Motor neuron (in vitro differentiated cells): ENCODE results near the gene GJD3. TPM values are rescaled to one million over a fixed set of nuclear protein-coding genes. Genes with fewer than 3 reads are reported as not detected.
A peak's percentile ranks its signal among the peaks of the same experiment; 100 is the strongest.

Experiments used
- ATAC-seq, 8 experiments: fragments of 200-7000 bp; cut with Tn5 transposase; replicated peaks in 6 of 8; 2 replicates each; pipeline ENCODE4 v1.8.0; 2021; ENCODE audit warnings: mild to moderate bottlenecking in 8 of 8, moderate library complexity in 8 of 8
- H3K27ac ChIP-seq, 2 donors: fragments of 250-450 bp; sonication (Bioruptor Pico); 2 replicates each; pipeline ENCODE4 v1.9.0; 2021; ENCODE audit warnings: antibody characterized with exemption in 2 of 2, mild to moderate bottlenecking in 2 of 2, moderate library complexity in 1 of 2
- H3K4me1 ChIP-seq, 2 donors: fragments of 250-450 bp; sonication (Bioruptor Pico); replicated peaks in 1 of 2; 2 replicates each; pipeline ENCODE4 v1.6.1; 2021; ENCODE audit warnings: antibody characterized with exemption in 2 of 2, mild to moderate bottlenecking in 2 of 2, moderate library complexity in 1 of 2
- H3K4me3 ChIP-seq, 5 donors: fragments of 250-450 bp; sonication (Bioruptor Pico); 2 replicates each; pipeline ENCODE4 v1.9.0; 2021; ENCODE audit warnings: antibody characterized with exemption in 5 of 5, mild to moderate bottlenecking in 5 of 5, moderate library complexity in 4 of 5
- WGBS, 10 experiments: fragments of 450-650 bp; shearing (Covaris generic); methylation state at CpG; one replicate each; pipeline ENCODE4 v1.0.0; 2022; 5-methylcytosine and 5-hydroxymethylcytosine counted together
- in situ Hi-C, 9 experiments: fragments of 400-800 bp; cut with MboI; loops; one replicate each; pipeline ENCODE4 v1.15.0; 2021; ENCODE audit warnings: low sequenced_read_pairs in 9 of 9, low pct_unique_long_range_greater_than_20kb in 2 of 9; ENCODE audit not compliant: unreplicated experiment in 9 of 9
- total RNA-seq, 8 experiments: library from RNA; unstranded; fragments of 300-600 nt; gene quantifications; 2 replicates each; pipeline versions ENCODE4 v1.2.3 to v1.2.4, GENCODE V29; 2022

GJD3 gene
- total RNA-seq, 8 experiments from 2014 or later = 0.36 to 2.8 (median 0.87) TPM; not detected in 1

DNA sequence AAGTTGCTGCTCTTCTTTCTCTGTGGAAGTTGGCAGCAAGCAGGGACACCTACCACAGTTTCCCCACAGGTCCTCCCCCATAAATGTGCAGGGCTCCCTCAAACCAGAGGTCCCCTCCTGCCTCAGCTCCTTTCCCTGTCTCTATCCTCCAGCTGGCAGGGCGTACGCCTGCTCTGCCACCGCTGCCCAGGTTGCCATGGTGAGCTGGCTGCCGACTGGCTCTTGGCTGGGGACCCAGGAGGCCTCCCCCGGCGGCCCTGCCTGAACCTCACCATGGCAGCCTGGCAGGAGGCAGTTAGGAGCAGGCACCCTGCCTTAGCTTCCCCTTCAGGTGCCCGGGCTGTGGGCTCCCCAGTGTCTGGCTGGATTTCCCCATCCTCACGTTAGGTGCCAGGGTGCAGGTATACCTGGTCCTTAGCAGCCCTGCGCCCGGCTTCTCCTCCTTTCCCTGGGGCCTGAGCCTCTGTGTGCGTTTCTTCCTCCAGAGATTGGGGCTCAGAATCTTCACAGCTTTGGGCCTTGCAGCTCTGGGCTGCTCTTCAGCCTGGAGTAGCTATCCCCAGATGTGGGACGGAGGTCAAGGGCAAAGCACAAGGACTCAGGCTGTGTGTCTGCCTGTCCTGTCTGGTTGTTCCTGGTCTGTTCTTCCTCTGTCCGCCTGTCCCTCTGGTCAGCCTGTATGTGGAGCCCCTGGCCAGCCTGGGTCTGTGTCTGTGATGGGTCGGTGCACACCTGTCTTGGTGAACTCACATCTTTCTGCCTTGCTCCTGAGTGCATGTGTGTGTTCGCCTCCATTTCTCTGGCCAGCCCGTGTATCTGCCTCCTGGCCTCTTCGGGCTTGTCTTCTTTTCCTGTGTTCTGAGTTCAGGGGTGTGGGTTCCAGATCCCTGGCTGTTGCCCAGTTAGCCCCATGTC, 15.7 kb downstream of the GJD3 start:
- Histone ChIP-seq H3K4me3 (peak overlapping the region in 1 of 5 donors; percentile 25), H3K27ac (peak overlapping the region; percentile 93 to 99), H3K4me1 (peaks cover 65 to 67% of the 10 kb centered on the region in 2 donors)
- in situ Hi-C loops = no loop called here
- 19 to 100% (median 74%) methylated on average over 1 to 9 of the region's 17 CpGs; no CpG with 5 or more reads in 2 of the 10 experiments for WGBS, 10 experiments
- ATAC-seq = peak in 1 of 8 experiments; percentile 4

GRCh38 chr17:40348136-40348504, 16.4 kb downstream of the GJD3 start:
- no peak for ATAC-seq
- peak overlapping the region; percentile 93 to 99 for H3K27ac ChIP-seq
- in situ Hi-C loops = no loop called here
- H3K4me1 ChIP-seq = peaks cover 58 to 60% of the 10 kb centered on the region in 2 donors
- WGBS, 10 experiments = 24 to 80% (median 44%) methylated on average over 1 to 3 of the region's 5 CpGs; no CpG with 5 or more reads in 6 of the 10 experiments
- peak overlapping the region in 3 of 5 donors; percentile 60 to 77 (median 62) for H3K4me3 ChIP-seq

DNA sequence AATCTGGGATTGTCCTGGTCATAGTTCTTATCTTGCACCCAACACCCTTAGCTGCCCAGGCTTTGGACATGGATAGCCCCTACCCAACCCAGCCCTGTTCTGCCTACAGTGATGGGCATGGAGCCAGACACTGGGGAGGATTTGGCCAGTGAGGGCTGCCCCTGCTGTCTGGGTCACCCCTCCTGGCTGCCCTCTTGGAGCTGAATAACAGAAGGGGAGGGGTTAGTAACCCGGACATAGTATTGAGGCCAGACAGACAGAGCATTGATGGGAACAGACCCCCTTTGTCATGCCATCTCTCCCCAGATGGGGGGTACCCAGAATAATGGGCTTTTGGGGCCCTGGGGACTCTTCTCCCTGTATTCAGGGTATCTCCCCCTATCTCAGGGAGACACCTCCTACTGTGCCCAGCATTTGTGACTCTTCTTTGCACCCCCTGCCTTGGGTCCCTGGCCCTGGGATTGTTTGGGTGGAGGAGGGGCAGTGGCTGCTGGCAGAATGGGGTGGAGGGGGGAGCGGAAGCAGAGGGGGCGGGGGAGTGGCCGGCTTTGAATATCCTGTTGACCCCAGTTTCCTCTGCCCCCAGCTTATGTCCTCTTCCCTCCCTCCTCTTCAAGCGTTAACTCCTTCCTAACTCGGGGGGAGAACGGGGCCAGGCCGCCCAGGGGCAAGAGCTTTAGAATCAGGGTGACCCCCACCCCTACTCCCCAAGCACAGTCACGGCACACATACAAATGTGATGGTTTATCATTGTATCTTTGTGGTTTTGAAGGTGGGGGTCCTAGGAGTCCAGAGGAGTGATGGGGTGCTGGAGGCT, 17.0 kb downstream of the GJD3 start:
- in situ Hi-C loops = no loop called here
- no peak for ATAC-seq
- Histone ChIP-seq H3K4me1 (peaks cover 52 to 54% of the 10 kb centered on the region in 2 donors), H3K27ac (peak overlapping the region; percentile 93 to 99), H3K4me3 (peak overlapping the region in 4 of 5 donors; percentile 60 to 77 (median 64))
- 27% methylated on average over 3 of the region's 9 CpGs; no CpG with 5 or more reads in 9 of the 10 experiments for WGBS, 10 experiments

- Histone ChIP-seq H3K27ac (peak overlapping the region; percentile 93 to 99), H3K4me1 (peaks cover 44 to 46% of the 10 kb centered on the region in 2 donors), H3K4me3 (peak overlapping the region in 4 of 5 donors; percentile 60 to 77 (median 64))
- WGBS, 10 experiments = no CpG with 5 or more reads among the region's 1 CpG
- no peak for ATAC-seq
- in situ Hi-C loops = no loop called here
These were observed 17.8 kb downstream of the GJD3 start for GRCh38 chr17:40346765-40347158.

- peaks cover 38 to 40% of the 10 kb centered on the region in 2 donors for H3K4me1 ChIP-seq
- H3K27ac ChIP-seq = peak overlapping the region; percentile 93 to 99
- peak overlapping the region; percentile 60 to 77 (median 65) for H3K4me3 ChIP-seq
- whole genome bisulfite sequencing, 10 experiments = 40% methylated on average over 1 of the region's 11 CpGs; no CpG with 5 or more reads in 9 of the 10 experiments
- ATAC-seq = no peak
- in situ Hi-C loops = no loop called here
These were observed 18.4 kb downstream of the GJD3 start for GRCh38 chr17:40345994-40346764.

DNA sequence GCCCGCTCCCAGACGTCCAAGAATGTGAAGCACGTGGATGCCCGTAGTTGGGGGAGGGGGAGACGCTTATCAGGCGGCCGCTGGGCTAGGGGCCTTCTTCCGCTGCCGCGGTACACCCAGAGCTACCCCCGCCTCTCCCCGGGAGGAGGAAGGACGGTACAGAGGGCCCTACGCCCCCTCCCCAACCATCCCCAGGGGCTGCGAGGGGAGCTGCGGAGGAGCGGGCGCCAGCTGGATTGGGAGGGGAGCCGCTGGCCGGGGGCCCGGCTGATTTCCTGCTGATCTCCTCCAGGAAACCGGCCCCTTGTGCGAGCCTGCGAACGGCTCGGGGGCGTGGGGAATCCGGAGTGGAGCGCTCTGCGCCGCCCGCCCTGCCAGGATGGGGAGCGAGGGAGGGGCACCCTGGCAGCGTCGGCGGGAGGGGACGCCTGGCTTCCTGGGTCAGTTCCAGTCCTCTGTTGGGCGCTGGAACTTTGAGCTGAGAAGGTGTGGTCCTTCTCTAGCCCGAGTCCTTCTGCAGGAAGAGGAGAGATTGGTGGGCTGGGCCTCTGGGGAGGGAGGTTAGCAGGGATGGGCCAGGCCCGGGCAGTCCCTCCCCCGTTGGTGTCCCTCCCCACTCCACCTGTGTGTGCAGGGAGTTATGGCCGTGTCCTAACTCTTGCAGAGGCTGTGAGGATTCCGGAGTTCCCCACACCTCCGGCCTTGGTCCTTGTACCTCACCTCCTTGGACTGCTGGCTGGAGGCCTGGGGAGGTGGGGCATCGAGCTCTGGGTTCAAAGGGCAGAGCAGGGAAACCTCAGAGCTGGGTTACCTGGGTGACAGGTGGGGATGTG, 19.2 kb downstream of the GJD3 start:
- H3K4me1 ChIP-seq = peaks cover 40 to 42% of the 10 kb centered on the region in 2 donors
- 0% methylated on average over 1 to 2 of the region's 45 CpGs; no CpG with 5 or more reads in 8 of the 10 experiments for WGBS, 10 experiments
- ATAC-seq = peak in 5 of 8 experiments; percentile 1 to 5 (median 1)
- in situ Hi-C loops = no loop called here
- H3K27ac ChIP-seq = peak overlapping the region; percentile 93 to 99
- peak overlapping the region; percentile 60 to 77 (median 65) for H3K4me3 ChIP-seq

GRCh38 chr17:40344421-40345160, 19.9 kb downstream of the GJD3 start:
- Histone ChIP-seq H3K4me3 (peak overlapping the region; percentile 60 to 77 (median 65)), H3K4me1 (peaks cover 34 to 38% of the 10 kb centered on the region in 2 donors), H3K27ac (peak overlapping the region; percentile 93 to 99)
- no peak for ATAC-seq
- in situ Hi-C loops = no loop called here
- WGBS, 10 experiments = 0 to 38% (median 7%) methylated on average over 1 to 3 of the region's 7 CpGs; no CpG with 5 or more reads in 5 of the 10 experiments

DNA sequence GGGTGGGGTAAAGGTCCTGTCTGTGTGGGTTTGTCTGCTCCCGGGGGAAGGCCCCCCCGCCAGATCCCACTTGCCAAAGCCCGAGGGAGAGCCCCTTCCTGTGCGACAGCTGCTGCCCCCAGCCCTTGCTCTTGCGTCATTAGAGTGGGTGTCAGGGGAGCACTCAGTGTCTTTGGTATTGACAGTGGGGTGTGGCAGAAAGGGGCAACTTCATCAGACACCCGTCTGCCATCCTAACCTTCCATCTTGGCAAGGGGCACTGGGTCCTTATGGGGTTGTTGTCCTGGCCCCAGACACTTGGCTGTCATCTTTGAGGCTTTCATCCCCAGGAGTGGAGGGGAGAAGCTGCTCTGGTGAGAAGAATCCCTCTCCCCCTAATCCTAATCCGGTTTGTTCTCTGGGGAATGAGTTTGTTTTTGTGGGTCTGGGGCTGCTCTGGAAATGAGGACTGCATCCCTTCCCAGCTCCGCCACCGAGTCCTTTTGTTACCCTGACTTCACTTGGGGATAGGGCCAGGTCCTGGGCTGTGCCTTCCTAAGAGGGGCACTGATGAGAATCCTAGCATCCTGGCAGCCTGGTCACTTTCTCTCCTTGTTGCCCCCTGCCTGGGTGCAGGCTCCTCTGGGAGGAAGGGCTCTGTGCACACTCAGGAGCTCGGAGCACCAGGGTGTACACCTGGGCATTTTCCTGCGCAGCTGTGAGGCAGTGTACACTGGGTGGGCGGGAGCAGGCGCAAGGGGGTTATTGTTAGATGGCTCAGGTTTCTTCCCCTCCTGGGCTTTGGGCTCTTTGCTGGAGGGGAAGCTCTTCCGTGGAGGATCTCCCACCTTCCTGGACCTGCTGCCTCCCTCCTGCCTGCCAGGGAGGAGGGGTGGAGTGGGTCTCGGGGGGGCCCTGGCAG, 21.1 kb downstream of the GJD3 start:
- 0 to 5% (median 2%) methylated on average over 1 to 8 of the region's 15 CpGs; no CpG with 5 or more reads in 6 of the 10 experiments for WGBS, 10 experiments
- H3K4me3 ChIP-seq = peak overlapping the region; percentile 60 to 77 (median 65)
- in situ Hi-C loops = no loop called here
- H3K27ac ChIP-seq = peak overlapping the region; percentile 93 to 99
- peaks cover 25 to 27% of the 10 kb centered on the region in 2 donors for H3K4me1 ChIP-seq
- ATAC-seq = no peak

DNA sequence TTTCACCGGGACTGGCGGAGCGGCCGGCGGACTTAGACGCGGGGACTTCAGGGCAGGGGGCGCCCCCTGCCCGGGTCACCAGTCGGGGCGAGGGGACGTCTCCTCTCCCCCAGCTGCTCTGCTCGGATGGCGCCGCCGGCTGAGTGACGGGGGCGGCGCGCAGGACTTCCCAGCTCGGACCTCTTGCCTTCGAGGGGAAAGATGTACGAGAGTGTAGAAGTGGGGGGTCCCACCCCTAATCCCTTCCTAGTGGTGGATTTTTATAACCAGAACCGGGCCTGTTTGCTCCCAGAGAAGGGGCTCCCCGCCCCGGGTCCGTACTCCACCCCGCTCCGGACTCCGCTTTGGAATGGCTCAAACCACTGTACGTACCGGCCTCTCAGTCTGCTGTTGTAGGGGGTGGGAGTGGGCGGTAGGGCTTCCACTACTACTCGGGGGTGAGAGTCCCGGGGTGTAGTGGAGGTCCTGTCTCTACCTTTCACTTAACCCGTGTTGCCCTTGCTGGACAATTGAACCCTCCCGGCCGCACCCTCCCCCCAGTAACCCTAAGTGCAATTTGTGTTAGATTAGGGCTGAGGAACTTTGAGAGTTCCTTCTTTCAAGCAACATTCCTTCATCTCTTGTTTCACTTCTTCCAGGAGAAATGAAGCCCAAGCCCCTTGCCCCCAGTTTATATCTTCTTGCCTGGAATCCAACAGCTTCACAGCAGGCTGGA, 21.9 kb downstream of the GJD3 start:
- Histone ChIP-seq H3K4me1 (peaks cover 18% of the 10 kb centered on the region in 2 donors), H3K27ac (peak overlapping the region; percentile 93 to 99), H3K4me3 (peak overlapping the region; percentile 60 to 77 (median 65))
- in situ Hi-C loops = no loop called here
- WGBS, 10 experiments = 0 to 5% methylated on average over 1 to 20 of the region's 38 CpGs; no CpG with 5 or more reads in 8 of the 10 experiments
- ATAC-seq = no peak
